ENCODE results near the gene ECSIT.
"Not testable (repeated sequence)": the region's sequence is repeated elsewhere in the genome, so short reads cannot be mapped to it uniquely, and the experiment has no call there.

The ECSIT gene

GRCh38 chr19:11499220-11499726 lies 29.7 kb downstream of the ECSIT start:
- DNase-seq = no peak

DNA sequence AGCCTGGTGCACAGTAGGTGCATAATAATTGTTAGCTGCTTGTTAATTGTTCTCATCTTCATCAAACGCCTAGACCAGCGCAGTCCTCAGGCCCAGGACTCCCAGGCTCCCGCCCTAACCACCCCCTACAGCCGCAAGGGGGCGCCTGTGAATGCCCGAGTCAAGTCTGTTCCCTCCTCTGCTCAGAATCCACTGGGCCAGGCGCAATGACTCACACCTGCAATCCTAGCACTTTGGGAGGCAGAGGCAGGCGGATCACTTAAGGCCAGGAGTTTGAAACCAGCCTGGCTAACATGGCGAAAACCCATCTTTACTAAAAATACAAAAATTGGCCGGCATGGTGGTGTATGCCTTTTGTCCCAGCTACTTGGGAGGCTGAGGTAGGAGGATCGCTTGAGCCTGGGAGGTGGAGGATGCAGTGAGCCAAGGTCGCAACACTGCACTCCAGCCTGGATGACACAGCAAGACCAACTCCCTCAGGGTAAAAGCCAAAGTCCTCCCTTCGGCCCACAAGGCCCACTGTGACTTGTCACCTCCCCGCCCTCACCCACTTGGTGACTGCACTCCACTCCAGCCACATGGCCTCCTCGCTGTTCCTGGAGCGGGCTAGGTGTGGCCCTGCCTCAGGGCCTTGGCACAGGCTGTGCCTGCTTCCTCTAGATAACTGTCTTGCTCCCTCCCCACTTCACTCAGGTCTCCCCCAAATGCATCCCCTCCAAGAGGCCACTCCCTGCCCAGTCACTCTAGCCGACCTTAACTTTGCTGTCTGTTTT lies 32.4 kb downstream of the ECSIT start:
- peak; percentile 77 for DNase-seq

- no peak for DNase-seq
These were observed 33.0 kb downstream of the ECSIT start for GRCh38 chr19:11495885-11496284.

DNA sequence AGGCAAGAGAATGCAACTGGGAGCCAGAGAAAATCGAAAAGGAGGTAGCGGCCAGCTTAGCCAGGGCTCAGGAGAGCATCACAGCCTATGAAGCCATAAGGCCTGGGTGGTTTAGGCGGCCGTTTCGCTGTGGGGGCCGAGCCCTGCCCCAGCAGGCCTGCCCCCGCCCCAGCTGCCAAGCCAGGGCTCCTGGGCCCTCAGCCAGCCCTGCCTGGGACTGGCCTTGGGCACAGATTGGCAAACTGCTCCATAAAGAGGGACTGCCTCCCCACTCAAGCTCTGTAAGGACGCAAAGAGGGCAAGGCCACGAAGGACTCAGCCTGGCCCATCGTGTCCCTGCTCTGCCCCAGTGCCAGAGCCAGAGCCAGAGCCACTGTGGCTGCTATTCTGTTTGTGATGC lies 33.5 kb downstream of the ECSIT start:
- no peak for DNase-seq

DNA sequence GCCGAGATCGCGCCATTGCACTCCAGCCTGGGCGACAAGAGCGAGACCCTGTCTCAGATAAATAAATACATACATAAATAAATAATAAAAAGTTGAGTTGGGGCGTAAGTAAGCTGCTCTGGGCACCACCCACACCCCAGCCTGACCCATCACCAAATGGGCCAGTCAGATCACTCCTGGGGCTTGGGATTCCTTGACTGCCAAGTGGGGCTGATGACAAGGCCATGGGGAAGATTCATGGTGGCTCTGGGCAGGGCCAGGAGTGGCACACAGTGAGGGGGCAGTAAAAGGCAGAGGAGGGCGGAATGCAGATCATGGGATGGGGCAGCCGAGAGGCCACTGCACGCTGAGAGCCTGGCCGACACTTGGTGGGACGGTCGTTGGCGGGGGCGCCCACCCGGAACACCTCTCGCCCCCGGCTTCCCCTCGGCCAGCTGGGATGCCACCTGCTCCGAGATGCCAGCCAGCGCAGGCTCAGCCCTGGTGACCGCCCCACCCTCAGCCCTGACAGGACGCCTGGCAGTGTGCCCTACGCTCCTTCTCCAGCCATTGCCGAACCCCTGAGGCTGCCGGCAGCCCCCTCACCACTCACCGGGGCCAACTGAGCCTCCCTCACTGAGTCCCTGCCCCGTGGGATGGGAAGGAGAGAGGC lies 34.2 kb downstream of the ECSIT start:
- no peak for DNase-seq

DNA sequence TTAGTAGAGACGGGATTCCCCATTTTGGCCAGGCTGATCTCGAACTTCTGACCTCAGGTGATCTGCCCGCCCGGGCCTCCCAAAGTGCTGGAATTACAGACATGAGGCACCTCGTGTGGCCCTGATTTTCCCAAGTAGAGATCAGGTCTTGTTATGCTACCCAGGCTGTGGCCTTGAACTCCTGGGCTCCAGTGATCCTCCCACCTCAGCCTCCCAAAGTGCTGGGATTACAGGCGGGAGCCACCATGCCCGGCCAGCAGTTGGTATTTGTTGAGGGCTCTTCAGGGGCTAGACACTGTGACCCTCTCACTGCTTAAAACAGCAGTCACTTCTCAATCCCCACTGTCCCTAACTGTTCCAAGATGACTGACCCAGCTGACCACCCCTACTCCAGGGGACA lies 39.6 kb downstream of the ECSIT start:
- no peak for DNase-seq

DNA sequence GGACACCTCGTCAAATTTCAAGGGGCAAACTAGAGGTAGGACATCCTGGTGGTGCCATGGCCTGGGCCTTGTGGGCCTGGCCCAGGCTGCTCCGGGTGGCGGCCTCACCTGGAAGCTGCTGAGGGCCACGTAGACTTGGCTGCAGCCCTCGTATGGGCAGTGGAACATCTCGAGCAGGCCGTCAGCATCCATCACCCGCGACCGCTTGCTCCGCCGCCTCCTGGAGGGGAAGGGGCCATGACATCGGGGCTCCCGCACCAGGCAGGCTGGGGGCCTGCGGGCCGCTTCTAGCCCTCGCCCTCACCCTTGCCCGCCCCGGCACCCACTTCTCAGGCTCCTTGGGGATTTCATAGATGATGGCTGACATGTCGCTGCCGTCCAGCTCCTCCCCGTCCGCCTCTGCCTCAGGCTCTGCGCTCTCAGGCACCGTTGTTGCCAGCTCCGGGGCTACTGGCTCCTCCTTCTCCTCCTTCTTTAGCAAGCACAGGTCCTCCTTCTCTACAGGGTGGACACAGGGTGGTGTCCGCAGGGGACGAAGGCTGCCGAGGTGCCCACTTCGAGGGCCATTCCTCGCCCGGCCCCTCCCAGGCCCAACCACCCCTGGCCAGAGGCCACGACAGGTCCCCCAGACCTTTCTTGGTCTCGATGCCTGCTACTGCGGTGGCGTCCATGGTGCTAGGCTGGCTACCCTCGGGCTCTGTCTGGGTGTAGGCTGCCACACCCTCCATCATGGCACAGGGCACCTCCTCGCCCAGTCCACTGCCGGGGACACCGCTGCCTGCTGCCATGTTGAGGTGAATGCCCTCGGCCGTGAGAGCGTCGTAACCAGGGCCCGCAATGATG lies 42.1 kb downstream of the ECSIT start:
- no peak for DNase-seq

DNA sequence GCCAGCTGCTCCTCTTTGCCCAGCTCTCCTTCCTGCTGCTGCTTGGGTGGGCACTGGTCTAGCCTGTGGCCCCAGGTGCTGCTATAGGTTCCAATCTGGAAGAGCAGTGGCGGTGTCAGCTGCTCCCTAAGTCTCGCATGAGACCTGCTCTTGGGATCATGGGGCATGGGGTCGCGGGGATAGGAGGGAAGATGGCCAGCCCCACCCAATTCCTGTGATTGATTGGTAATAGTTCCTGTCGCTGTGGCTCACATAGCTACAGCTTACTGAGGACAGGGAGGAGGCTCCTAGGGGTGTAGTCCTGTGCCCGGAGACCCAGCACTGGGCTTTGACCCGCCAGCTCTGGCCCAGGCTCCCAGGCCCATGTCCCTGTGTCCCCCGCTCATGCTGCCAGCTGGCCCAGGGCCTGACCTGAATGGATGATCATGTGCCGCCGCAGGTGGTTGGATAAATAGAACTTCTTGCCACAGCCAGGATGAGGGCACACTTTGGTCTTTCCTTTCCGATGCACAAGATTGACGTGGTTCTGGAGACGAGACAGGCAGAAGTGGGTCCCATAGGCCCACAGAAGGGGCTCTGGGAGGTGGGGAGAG lies 43.6 kb downstream of the ECSIT start:
- no peak for DNase-seq

- no peak for DNase-seq
These were observed 45.4 kb downstream of the ECSIT start for GRCh38 chr19:11483366-11484111.

DNA sequence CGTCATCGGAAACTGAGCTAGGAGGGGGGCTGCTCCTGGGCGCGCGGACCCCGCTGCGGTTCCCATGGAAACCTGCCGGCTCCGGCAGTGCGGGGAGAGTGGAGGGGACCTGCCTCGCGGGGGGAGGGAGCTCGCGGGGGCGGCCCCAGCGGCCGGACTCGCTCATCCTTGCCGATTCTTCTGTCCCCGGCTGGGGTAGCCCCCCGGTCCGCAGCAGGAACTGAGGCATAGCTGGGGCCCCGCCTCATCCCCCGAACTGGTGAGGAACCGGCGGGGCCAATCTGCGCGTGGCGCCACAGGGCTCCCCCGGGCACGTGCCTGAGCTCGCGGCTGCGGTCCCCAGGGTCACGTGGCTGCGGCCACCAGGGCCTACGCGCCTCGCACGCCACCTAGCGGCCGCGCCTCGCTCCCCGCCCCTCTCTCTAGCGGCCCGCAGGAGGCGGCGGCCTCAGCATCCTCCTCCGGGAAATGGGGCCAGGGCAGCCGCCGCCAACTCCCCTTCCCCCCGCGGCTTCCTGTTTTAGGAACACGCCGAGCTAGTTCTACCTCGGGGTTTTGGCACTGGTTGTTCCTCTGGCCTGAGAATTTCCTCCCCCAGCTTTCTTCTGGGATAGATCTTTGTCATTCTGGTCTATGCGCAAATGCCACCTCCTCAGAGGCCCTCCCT lies 46.4 kb downstream of the ECSIT start:
- peak; percentile 94 for DNase-seq

DNA sequence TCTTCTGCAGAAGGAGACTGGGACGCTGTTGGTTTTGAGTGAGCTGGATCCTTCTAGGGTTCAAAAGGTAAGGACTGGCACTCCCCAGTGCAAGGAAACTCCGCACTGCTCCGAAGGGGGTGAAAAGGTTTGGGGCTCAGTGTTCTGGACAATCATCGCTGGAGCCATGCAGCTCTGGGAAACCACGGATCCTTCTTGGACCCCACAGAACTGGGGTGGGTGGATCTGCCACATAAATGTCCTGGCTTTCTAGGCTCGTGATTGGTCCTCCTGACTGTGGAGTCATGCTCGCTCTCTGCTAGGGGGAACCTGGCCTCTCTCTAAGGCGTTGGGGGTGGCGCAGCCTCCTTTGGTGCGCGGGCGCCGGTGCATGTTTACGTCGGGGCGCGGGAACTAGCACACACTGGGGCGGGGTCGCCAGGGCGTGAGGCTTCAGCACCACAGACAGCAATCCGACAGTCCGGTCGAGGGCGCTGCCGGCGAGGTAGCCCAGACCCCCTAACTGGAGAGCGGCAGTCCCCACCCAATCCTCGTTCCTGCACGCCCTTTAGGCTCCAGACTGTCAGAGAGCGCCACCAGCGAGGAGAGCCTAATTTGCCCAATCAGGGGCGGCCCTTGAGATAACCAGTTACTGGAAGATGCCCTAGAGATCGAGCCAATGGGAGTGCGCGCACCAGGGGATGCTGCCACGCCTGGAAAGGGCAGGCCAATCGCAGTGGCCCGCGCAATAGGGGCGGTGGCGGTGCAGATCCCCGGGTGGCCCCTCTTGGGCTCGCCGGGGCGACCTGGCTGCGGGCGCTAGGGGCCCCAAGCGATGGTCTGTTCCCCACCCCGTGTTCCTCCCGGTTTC lies 47.2 kb downstream of the ECSIT start:
- DNase-seq = peak; percentile 90

DNA sequence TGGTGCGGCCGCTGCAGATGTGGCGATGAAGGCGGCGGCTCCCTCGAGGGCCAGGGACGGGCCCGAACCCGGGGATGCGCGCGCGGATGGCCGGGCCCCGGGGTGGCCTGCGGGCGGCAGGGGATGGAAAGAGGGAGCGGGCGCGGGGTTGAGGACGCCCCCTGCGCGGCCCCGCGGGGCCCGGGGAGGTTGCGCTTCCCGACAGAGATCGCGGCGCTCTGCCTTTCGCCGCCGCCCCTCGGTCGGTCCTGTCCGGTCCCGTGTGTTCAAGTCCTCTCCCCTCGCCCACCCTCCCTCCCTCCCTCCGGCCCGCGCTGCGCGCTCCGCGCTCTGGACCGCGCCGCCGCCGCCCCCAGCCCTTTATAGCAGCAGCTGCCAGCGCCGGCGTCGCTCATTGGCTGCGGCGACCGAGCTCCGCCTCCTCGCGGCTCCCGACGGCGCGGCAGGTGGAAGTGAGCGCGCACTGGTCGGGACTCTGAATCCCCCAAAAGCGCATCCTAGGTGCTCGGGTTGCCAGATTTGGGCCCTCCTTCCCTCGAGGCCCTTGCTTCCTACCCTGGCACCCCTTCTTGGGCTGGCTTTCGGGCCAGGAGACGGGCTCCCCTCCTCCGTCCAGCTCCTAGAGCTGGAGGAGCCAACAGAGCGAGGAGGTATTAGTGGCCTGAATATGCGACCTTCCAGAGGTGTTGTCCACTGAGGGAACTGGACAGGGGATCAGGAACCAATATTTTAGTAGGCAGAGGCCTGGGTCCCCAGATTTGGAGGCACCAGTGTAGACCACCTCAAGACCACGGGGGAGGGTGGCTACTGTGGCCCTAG lies 48.0 kb downstream of the ECSIT start, which contains the start of gene ELAVL3:
Gene ELAVL3, minus strand, starts transcription at position 332 of the 819 bp plus-strand sequence. CDS start 438 bp downstream, outside the sequence.
- no peak for DNase-seq

GRCh38 chr19:11479898-11480714 lies 48.8 kb downstream of the ECSIT start:
- DNase-seq = no peak

GRCh38 chr19:11479090-11479897 lies 49.6 kb downstream of the ECSIT start:
- DNase-seq = peak; percentile 54

GRCh38 chr19:11478167-11479089 lies 50.5 kb downstream of the ECSIT start:
- DNase-seq = no peak

GRCh38 chr19:11475861-11476260 lies 53.1 kb downstream of the ECSIT start:
- DNase-seq = no peak

DNA sequence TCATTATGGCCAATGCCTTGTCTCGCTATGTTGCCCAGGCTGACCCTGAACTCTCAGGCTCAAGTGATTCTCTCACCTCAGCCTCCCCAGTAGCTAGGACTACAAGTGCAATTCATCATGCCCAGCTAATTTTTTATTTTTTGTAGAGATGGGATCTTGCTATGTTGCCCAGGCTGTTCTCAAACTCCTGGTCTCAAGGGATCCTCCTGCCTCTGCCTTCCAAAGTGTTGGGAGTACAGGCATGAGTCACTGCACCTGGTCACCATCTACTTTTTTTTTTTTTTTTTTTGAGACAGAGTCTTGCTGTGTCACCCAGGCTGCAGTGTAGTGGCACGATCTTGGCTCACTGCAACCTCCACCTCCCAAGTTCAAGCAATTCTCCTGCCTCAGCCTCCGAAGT lies 53.6 kb downstream of the ECSIT start:
- not testable (repeated sequence) for DNase-seq

Measured in activated CD4-positive, alpha-beta T cell treated with anti-CD3 and anti-CD28 coated beads, Interleukin-10, Interleukin-2, amounts not matched to agents 100 ng/mL and 50 ng/mL, durations not matched to agents 16 hours and 8 hours (primary cell).